ENCODE results near the gene GJC2.

GJC2 gene

GRCh38 chr1:228146417-228147150 lies 3.1 kb upstream of the GJC2 start:
- no peak for DNase-seq

GRCh38 chr1:228147151-228147693 lies 2.5 kb upstream of the GJC2 start:
- DNase-seq, result no peak

GRCh38 chr1:228147768-228148167 lies 2.0 kb upstream of the GJC2 start:
- no peak for DNase-seq

- no peak for DNase-seq
These were observed 1.4 kb upstream of the GJC2 start for GRCh38 chr1:228148196-228148861.

GRCh38 chr1:228148935-228149405 lies 760 bp upstream of the GJC2 start:
- no peak for DNase-seq

GRCh38 chr1:228150120-228150460 lies 360 bp downstream of the GJC2 start:
- DNase-seq, result no peak

- no peak for DNase-seq
These were observed 890 bp downstream of the GJC2 start for GRCh38 chr1:228150461-228151179.

- DNase-seq, result no peak
These were observed 1.6 kb downstream of the GJC2 start for GRCh38 chr1:228151180-228151925.

GRCh38 chr1:228152097-228152917 lies 2.6 kb downstream of the GJC2 start:
- DNase-seq, result no peak

GRCh38 chr1:228152918-228153258 lies 3.2 kb downstream of the GJC2 start:
- no peak for DNase-seq

- no peak for DNase-seq
These were observed 4.4 kb downstream of the GJC2 start for GRCh38 chr1:228154021-228154669.

- no peak for DNase-seq
These were observed 5.2 kb downstream of the GJC2 start for GRCh38 chr1:228154670-228155571.

- no peak for DNase-seq
These were observed 6.1 kb downstream of the GJC2 start for GRCh38 chr1:228155596-228156514.

- DNase-seq, result peak; percentile 37
These were observed 6.8 kb downstream of the GJC2 start for GRCh38 chr1:228156515-228156881.

- DNase-seq, result no peak
These were observed 7.4 kb downstream of the GJC2 start for GRCh38 chr1:228156941-228157728.

GRCh38 chr1:228157729-228158126 lies 8.0 kb downstream of the GJC2 start:
- no peak for DNase-seq

- DNase-seq, result no peak
These were observed 8.6 kb downstream of the GJC2 start for GRCh38 chr1:228158151-228159007.
